ENCODE results near the gene SLC9A8. TPM values are rescaled to one million over a fixed set of nuclear protein-coding genes. Genes with fewer than 3 reads are reported as not detected.
"Not testable (repeated sequence)": the region's sequence is repeated elsewhere in the genome, so short reads cannot be mapped to it uniquely, and the experiment has no call there.

Gene SLC9A8
- total RNA-seq (ENCODE audit: insufficient read depth, low replicate concordance), result 3.1 TPM

- peak; percentile 93 for DNase-seq (ENCODE audit: low spot score)
Measured at GRCh38 chr20:49812507-49813304, at the start of gene SLC9A8. TSS of gene SLC9A8 (plus strand) at chr20:49812828. CDS start at chr20:49812923, 95 bp downstream.

- no peak for DNase-seq (ENCODE audit: low spot score)
Measured at GRCh38 chr20:49762940-49763766, 49.5 kb upstream of the SLC9A8 start.

- DNase-seq (ENCODE audit: low spot score), result no peak
Measured at GRCh38 chr20:49765413-49765736, 47.3 kb upstream of the SLC9A8 start.

- no peak for DNase-seq (ENCODE audit: low spot score)
Measured at GRCh38 chr20:49765846-49766541, 46.6 kb upstream of the SLC9A8 start.

- DNase-seq (ENCODE audit: low spot score), result no peak
Measured at GRCh38 chr20:49766979-49767521, 45.6 kb upstream of the SLC9A8 start.

GRCh38 chr20:49768204-49769047, 44.2 kb upstream of the SLC9A8 start:
- peak; percentile 53 for DNase-seq (ENCODE audit: low spot score)

GRCh38 chr20:49769048-49769581, 43.5 kb upstream of the SLC9A8 start:
- no peak for DNase-seq (ENCODE audit: low spot score)

- DNase-seq (ENCODE audit: low spot score), result no peak
Measured at GRCh38 chr20:49770634-49771033, 42.0 kb upstream of the SLC9A8 start.

- not testable (repeated sequence) for DNase-seq (ENCODE audit: low spot score)
Measured at GRCh38 chr20:49774213-49774612, 38.4 kb upstream of the SLC9A8 start.

- DNase-seq (ENCODE audit: low spot score), result no peak
Measured at GRCh38 chr20:49775229-49775693, 37.4 kb upstream of the SLC9A8 start.

GRCh38 chr20:49779972-49780371, 32.7 kb upstream of the SLC9A8 start:
- no peak for DNase-seq (ENCODE audit: low spot score)

- DNase-seq (ENCODE audit: low spot score), result no peak
Measured at GRCh38 chr20:49781676-49782075, 31.0 kb upstream of the SLC9A8 start.

- not testable (repeated sequence) for DNase-seq (ENCODE audit: low spot score)
Measured at GRCh38 chr20:49782439-49782838, 30.2 kb upstream of the SLC9A8 start.

GRCh38 chr20:49783021-49783995, 29.3 kb upstream of the SLC9A8 start:
- DNase-seq (ENCODE audit: low spot score), result not testable (repeated sequence)

GRCh38 chr20:49784291-49784690, 28.3 kb upstream of the SLC9A8 start:
- DNase-seq (ENCODE audit: low spot score), result no peak

- DNase-seq (ENCODE audit: low spot score), result no peak
Measured at GRCh38 chr20:49785149-49785851, 27.3 kb upstream of the SLC9A8 start.

- DNase-seq (ENCODE audit: low spot score), result no peak
Measured at GRCh38 chr20:49785852-49786175, 26.8 kb upstream of the SLC9A8 start.

- DNase-seq (ENCODE audit: low spot score), result no peak
Measured at GRCh38 chr20:49786196-49786595, 26.4 kb upstream of the SLC9A8 start.
